HUDEP-2 (cell line): ENCODE results near the gene TCERG1.

Experiments used
- DNase-seq, 76 experiments: peaks; one replicate each; lab custom pipeline; 2025; ENCODE audit not compliant: unreplicated experiment in 76 of 76; lab: John Stamatoyannopoulos, UW

The TCERG1 gene

GRCh38 chr5:146446861-146447733, at the start of gene TCERG1:
TSS of gene TCERG1 (plus strand) at chr5:146447333. CDS start at chr5:146447350, 17 bp downstream.
- peak; percentile 23 to 100 (median 98) for DNase-seq

GRCh38 chr5:146398826-146399225, 48.3 kb upstream of the TCERG1 start:
- no peak for DNase-seq

- DNase-seq, result no peak
Measured at GRCh38 chr5:146399481-146399880, 47.7 kb upstream of the TCERG1 start.

- no peak for DNase-seq
Measured at GRCh38 chr5:146400201-146400600, 46.9 kb upstream of the TCERG1 start.

GRCh38 chr5:146401021-146401420, 46.1 kb upstream of the TCERG1 start:
- DNase-seq, result no peak

GRCh38 chr5:146402949-146403348, 44.2 kb upstream of the TCERG1 start:
- no peak for DNase-seq

GRCh38 chr5:146409054-146409671, 38.0 kb upstream of the TCERG1 start:
- DNase-seq, result no peak

- DNase-seq, result no peak
Measured at GRCh38 chr5:146410272-146410671, 36.9 kb upstream of the TCERG1 start.

GRCh38 chr5:146419696-146420095, 27.4 kb upstream of the TCERG1 start:
- DNase-seq, result peak in 6 of 76 experiments; percentile 4 to 40 (median 33)

GRCh38 chr5:146425023-146425422, 22.1 kb upstream of the TCERG1 start:
- DNase-seq, result no peak

GRCh38 chr5:146426305-146426704, 20.8 kb upstream of the TCERG1 start:
- DNase-seq, result no peak

GRCh38 chr5:146426853-146427618, 20.1 kb upstream of the TCERG1 start:
- peak in 18 of 76 experiments; percentile 4 to 43 (median 20) for DNase-seq

- no peak for DNase-seq
Measured at GRCh38 chr5:146427619-146427997, 19.5 kb upstream of the TCERG1 start.

- no peak for DNase-seq
Measured at GRCh38 chr5:146428658-146429057, 18.5 kb upstream of the TCERG1 start.

- no peak for DNase-seq
Measured at GRCh38 chr5:146440353-146440752, 6.8 kb upstream of the TCERG1 start.

GRCh38 chr5:146440870-146441495, 6.2 kb upstream of the TCERG1 start:
- no peak for DNase-seq

GRCh38 chr5:146441896-146442295, 5.2 kb upstream of the TCERG1 start:
- DNase-seq, result no peak

- DNase-seq, result peak in 28 of 76 experiments; percentile 4 to 54 (median 20)
Measured at GRCh38 chr5:146447734-146448380, 724 bp downstream of the TCERG1 start.

- DNase-seq, result no peak
Measured at GRCh38 chr5:146448783-146449519, 1.8 kb downstream of the TCERG1 start.

GRCh38 chr5:146450002-146450401, 2.9 kb downstream of the TCERG1 start:
- DNase-seq, result no peak
